Measurements from ENCODE around the gene HRH1.
"Not testable (repeated sequence)": the region's sequence is repeated elsewhere in the genome, so short reads cannot be mapped to it uniquely, and the experiment has no call there.

Gene HRH1, protein sequence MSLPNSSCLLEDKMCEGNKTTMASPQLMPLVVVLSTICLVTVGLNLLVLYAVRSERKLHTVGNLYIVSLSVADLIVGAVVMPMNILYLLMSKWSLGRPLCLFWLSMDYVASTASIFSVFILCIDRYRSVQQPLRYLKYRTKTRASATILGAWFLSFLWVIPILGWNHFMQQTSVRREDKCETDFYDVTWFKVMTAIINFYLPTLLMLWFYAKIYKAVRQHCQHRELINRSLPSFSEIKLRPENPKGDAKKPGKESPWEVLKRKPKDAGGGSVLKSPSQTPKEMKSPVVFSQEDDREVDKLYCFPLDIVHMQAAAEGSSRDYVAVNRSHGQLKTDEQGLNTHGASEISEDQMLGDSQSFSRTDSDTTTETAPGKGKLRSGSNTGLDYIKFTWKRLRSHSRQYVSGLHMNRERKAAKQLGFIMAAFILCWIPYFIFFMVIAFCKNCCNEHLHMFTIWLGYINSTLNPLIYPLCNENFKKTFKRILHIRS

DNA sequence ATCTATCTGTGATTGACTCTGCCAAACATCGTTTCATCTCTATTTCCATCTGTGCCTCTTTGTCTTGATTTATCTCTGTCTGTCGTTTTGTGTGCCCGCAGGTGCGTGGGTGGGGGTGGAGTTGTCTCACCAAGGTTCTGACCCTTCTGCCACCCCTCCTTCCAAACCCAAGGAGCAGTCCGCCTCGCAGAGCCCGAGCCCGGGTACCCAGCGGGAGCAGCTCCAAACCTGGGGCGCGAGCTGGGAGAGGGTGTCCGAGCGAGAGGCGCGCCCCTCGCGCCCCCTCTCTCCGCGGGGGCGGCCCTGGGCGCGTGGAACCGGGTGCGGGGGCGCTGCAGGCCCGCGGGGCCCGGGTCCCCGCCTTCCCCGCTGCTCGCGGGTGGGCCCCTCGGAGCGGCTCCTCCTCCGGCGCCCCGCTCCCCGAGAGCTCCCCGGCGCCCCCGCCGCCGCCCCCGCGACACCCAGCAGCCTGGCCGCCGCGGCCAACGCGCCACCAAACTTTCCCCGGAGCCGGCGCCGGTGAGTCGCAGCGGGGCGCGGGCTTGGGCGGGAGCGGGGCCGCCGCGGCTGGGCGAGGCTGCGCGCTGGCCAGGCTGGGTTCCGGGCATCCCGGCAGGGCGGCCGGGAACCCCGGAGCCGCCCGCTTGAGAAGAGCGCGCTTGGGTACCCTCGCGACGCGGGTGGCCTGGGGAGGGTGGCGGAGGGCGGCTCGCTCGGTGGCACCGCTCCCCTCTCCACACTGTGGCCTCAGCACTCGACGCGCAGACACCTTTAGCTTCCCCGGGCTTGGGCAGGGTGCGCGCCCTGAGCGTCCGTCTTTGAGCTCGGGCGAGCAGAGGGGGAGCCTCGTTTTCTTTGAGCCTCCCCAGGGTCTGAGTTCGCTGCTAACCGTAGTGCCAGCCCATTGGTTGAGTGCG lies at the start of gene HRH1:
Gene HRH1 (plus strand): TSS at position 458 of the 917 bp plus-strand sequence. CDS start 104,545 bp downstream, outside the sequence.
- Histone ChIP-seq H3K36me3 (ENCODE audit: control insufficient read depth, insufficient read depth, low read length) (no peaks in the 10 kb centered on the region), H3K4me1 (ENCODE audit: control insufficient read depth, insufficient read depth, low read length) (no peaks in the 10 kb centered on the region), H3K4me3 (ENCODE audit: low read depth, low read length) (peak within 1 kb of the TSS; percentile 59), H3K9me3 (ENCODE audit: control insufficient read depth, insufficient read depth, low read length) (no peaks in the 10 kb centered on the region), H3K9ac (ENCODE audit: low read depth, low read length) (no peak within 1 kb of the TSS), H3K27me3 (ENCODE audit: control insufficient read depth, insufficient read depth, low read length) (peaks cover 48% of the 10 kb centered on the region)

GRCh38 chr3:11113316-11113715 lies 41.0 kb upstream of the HRH1 start:
- H3K4me1 ChIP-seq (ENCODE audit: control insufficient read depth, insufficient read depth, low read length); H3K9me3 ChIP-seq (ENCODE audit: control insufficient read depth, insufficient read depth, low read length); H3K4me3 ChIP-seq (ENCODE audit: low read depth, low read length); H3K27me3 ChIP-seq (ENCODE audit: control insufficient read depth, insufficient read depth, low read length); H3K9ac ChIP-seq (ENCODE audit: low read depth, low read length); H3K36me3 ChIP-seq (ENCODE audit: control insufficient read depth, insufficient read depth, low read length): not testable (repeated sequence)

GRCh38 chr3:11115548-11115947 lies 38.7 kb upstream of the HRH1 start:
- H3K4me1 ChIP-seq (ENCODE audit: control insufficient read depth, insufficient read depth, low read length) = no peaks in the 10 kb centered on the region
- H3K27me3 ChIP-seq (ENCODE audit: control insufficient read depth, insufficient read depth, low read length) = no peaks in the 10 kb centered on the region

DNA sequence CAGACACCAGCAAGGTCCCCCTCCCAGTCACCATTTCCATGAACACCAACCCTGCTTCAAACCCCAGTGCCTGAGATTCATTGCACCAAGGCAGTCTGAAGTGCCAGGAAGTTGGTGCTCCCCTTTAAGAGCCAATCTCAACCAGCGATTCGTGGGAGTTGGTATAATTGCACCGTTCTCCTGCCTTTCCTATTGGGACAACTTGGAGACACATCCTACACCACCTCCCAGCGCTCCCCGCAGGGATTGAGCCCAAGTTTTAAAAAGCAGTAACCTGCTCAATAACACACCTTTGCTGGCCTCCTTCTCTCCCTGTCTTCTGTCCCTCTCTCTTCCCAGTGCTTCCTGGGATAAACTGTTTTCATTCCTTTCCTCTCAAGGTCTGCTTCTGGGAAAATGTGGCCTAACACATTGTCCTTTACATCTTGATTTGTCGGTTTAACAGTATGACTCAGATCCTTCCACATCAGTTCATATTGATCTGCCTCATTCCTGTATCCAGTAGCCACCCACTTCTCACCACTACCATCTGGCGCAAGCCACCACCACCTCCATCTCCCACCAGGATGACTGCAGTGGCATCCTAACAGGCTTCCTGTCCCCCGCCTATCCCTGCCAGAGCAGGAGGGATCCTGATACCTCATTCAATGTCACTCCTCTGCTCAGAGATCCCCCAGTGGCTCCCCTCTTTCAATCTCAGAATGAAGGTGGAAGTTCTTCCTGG lies 37.8 kb upstream of the HRH1 start:
- no peak overlapping the region for H3K9ac ChIP-seq (ENCODE audit: low read depth, low read length)
- no peaks in the 10 kb centered on the region for H3K36me3 ChIP-seq (ENCODE audit: control insufficient read depth, insufficient read depth, low read length)
- H3K4me1 ChIP-seq (ENCODE audit: control insufficient read depth, insufficient read depth, low read length) = no peaks in the 10 kb centered on the region
- no peaks in the 10 kb centered on the region for H3K9me3 ChIP-seq (ENCODE audit: control insufficient read depth, insufficient read depth, low read length)
- H3K4me3 ChIP-seq (ENCODE audit: low read depth, low read length) = no peak overlapping the region
- H3K27me3 ChIP-seq (ENCODE audit: control insufficient read depth, insufficient read depth, low read length) = no peaks in the 10 kb centered on the region

More at GRCh38 chr3:11115548-11115947, 38.7 kb upstream of the HRH1 start:
- H3K9me3 ChIP-seq (ENCODE audit: control insufficient read depth, insufficient read depth, low read length) = no peaks in the 10 kb centered on the region
- H3K9ac ChIP-seq (ENCODE audit: low read depth, low read length) = no peak overlapping the region
- H3K4me3 ChIP-seq (ENCODE audit: low read depth, low read length) = no peak overlapping the region
- H3K36me3 ChIP-seq (ENCODE audit: control insufficient read depth, insufficient read depth, low read length) = no peaks in the 10 kb centered on the region

GRCh38 chr3:11117591-11117990 lies 36.7 kb upstream of the HRH1 start:
- H3K36me3 ChIP-seq (ENCODE audit: control insufficient read depth, insufficient read depth, low read length) = no peaks in the 10 kb centered on the region
- no peak overlapping the region for H3K9ac ChIP-seq (ENCODE audit: low read depth, low read length)
- H3K4me3 ChIP-seq (ENCODE audit: low read depth, low read length) = no peak overlapping the region
- H3K27me3 ChIP-seq (ENCODE audit: control insufficient read depth, insufficient read depth, low read length) = no peaks in the 10 kb centered on the region
- no peaks in the 10 kb centered on the region for H3K4me1 ChIP-seq (ENCODE audit: control insufficient read depth, insufficient read depth, low read length)
- no peaks in the 10 kb centered on the region for H3K9me3 ChIP-seq (ENCODE audit: control insufficient read depth, insufficient read depth, low read length)

GRCh38 chr3:11118181-11118682 lies 36.1 kb upstream of the HRH1 start:
- no peaks in the 10 kb centered on the region for H3K27me3 ChIP-seq (ENCODE audit: control insufficient read depth, insufficient read depth, low read length)
- no peaks in the 10 kb centered on the region for H3K9me3 ChIP-seq (ENCODE audit: control insufficient read depth, insufficient read depth, low read length)
- no peaks in the 10 kb centered on the region for H3K36me3 ChIP-seq (ENCODE audit: control insufficient read depth, insufficient read depth, low read length)
- H3K4me3 ChIP-seq (ENCODE audit: low read depth, low read length) = no peak overlapping the region
- no peaks in the 10 kb centered on the region for H3K4me1 ChIP-seq (ENCODE audit: control insufficient read depth, insufficient read depth, low read length)
- H3K9ac ChIP-seq (ENCODE audit: low read depth, low read length) = peak overlapping the region; percentile 37

DNA sequence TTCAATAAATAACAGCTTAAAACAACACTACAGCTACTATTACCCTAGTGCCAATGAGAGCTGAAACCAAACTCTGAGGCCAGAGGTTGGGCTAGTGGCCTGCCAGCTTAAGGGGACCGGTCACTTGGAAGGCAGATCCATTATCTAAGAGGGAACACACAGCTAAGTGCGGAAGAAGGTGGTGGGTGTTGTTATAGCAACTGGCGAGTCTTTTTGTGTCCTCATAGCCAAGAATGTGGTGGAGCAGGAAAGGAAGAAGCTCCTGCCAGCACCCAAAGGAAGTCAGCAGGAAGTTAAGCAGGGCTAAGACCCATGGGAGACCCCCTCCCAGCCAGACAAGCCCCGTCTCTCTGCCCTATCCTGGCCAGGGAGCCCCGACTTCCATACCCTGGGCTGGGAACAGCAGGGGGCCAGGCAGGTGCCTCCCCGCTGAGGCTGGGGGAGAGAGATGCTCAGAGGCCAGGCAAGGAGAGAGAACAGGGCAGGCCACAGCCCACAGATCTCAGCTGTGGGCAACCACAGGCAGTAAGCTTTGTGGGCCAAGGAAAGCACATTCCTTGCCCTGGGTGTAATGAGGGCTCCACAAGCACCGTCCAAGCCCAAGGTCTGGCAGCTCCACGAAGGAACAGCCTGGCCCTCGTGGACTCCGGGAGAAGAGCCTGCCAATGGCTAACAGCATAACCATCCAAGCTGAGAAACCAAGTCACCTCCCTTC lies 34.0 kb upstream of the HRH1 start:
- Histone ChIP-seq H3K4me3 (ENCODE audit: low read depth, low read length) (no peak overlapping the region), H3K27me3 (ENCODE audit: control insufficient read depth, insufficient read depth, low read length) (no peaks in the 10 kb centered on the region), H3K36me3 (ENCODE audit: control insufficient read depth, insufficient read depth, low read length) (no peaks in the 10 kb centered on the region), H3K9ac (ENCODE audit: low read depth, low read length) (no peak overlapping the region), H3K4me1 (ENCODE audit: control insufficient read depth, insufficient read depth, low read length) (no peaks in the 10 kb centered on the region), H3K9me3 (ENCODE audit: control insufficient read depth, insufficient read depth, low read length) (no peaks in the 10 kb centered on the region)

DNA sequence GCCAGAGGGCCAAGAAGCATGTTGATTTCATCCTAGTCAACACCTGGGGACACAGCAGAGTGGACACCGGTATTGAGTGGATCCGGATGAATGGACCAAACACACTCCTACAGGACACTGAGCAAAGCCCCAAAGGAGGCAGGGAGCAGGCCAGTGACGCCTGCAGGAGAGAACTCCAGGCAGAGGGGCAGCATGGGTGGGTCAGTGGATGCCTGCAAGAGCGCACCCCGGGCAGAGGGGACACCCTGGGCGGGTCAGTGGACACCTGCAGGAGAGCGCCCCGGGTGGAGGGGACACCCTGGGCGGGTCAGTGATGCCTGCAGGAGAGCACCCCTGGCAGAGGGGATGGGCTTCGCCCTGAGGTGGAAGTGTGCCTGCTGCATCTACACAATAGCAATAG lies 27.6 kb upstream of the HRH1 start:
- Histone ChIP-seq H3K36me3 (ENCODE audit: control insufficient read depth, insufficient read depth, low read length) (no peaks in the 10 kb centered on the region), H3K9ac (ENCODE audit: low read depth, low read length) (no peak overlapping the region), H3K27me3 (ENCODE audit: control insufficient read depth, insufficient read depth, low read length) (no peaks in the 10 kb centered on the region), H3K9me3 (ENCODE audit: control insufficient read depth, insufficient read depth, low read length) (no peaks in the 10 kb centered on the region), H3K4me3 (ENCODE audit: low read depth, low read length) (no peak overlapping the region), H3K4me1 (ENCODE audit: control insufficient read depth, insufficient read depth, low read length) (no peaks in the 10 kb centered on the region)

DNA sequence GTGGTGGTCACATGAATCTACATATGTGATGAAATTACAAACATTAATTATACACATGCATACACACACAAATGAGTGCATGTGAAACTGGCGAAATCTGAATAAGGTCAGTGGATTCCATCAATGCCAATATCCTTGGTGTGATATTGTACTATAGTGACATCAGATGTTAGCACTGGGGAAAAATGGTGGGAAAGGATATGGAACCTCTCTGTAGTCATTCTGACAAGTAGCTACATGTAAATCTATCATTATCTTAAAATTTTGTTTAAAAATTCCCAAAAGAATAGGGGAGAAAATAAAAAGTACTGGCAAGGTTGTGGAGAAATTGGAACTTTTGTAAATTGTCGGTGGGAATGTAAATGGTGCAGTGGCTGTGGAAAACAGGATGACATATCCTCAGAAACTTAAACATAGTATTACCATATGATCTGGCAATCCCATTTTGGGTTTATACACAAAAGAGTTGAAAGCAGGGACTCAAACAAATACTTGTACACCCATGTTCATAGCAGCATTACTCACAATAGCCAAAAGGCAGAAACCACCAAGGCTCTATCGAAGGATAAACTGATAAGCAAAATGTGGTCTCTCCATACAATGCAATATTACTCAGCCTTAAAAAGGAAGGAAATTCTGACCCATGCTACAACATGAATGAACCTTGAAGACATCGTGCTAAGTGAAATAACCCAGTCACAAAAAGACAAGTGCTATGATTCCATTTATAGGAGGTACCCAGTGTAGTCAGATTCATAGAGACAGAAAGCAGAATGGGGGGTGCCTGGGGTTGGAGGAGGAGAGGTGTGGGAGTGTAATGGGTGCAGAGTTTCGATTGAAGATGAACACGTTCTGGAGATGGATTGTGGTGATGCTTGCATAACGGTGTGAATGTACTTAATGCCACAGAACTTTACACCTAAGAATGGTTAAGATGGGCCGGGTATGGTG lies 25.3 kb upstream of the HRH1 start:
- Histone ChIP-seq H3K9ac (ENCODE audit: low read depth, low read length) (no peak overlapping the region), H3K4me1 (ENCODE audit: control insufficient read depth, insufficient read depth, low read length) (no peaks in the 10 kb centered on the region), H3K4me3 (ENCODE audit: low read depth, low read length) (no peak overlapping the region), H3K36me3 (ENCODE audit: control insufficient read depth, insufficient read depth, low read length) (no peaks in the 10 kb centered on the region), H3K9me3 (ENCODE audit: control insufficient read depth, insufficient read depth, low read length) (no peaks in the 10 kb centered on the region), H3K27me3 (ENCODE audit: control insufficient read depth, insufficient read depth, low read length) (no peaks in the 10 kb centered on the region)

- H3K27me3 ChIP-seq (ENCODE audit: control insufficient read depth, insufficient read depth, low read length) = no peaks in the 10 kb centered on the region
- H3K36me3 ChIP-seq (ENCODE audit: control insufficient read depth, insufficient read depth, low read length) = no peaks in the 10 kb centered on the region
- no peaks in the 10 kb centered on the region for H3K4me1 ChIP-seq (ENCODE audit: control insufficient read depth, insufficient read depth, low read length)
- H3K9me3 ChIP-seq (ENCODE audit: control insufficient read depth, insufficient read depth, low read length) = no peaks in the 10 kb centered on the region
- H3K4me3 ChIP-seq (ENCODE audit: low read depth, low read length) = no peak overlapping the region
- H3K9ac ChIP-seq (ENCODE audit: low read depth, low read length) = no peak overlapping the region
These were observed 23.9 kb upstream of the HRH1 start for GRCh38 chr3:11130385-11130784.

Data from iPS-15b (cell line).